HFF-Myc (cell line): ENCODE data around the gene XPNPEP1.

Source experiments
- DNase-seq: peaks from one replicate; pipeline ENCODE4 v3.0.0-alpha.2; 2011; ENCODE audit warnings: low read depth; ENCODE audit errors: extremely low read depth
- H3K4me3 ChIP-seq: replicated peaks from 2 replicates; pipeline ENCODE4 v1.5.1; 2011; ENCODE audit warnings: low read depth, mild to moderate bottlenecking, control low read depth, low read length
- TF ChIP-seq, protein P1 (sequence below): IDR thresholded peaks from 2 replicates; pipeline ENCODE4 v1.5.1; 2012; ENCODE audit warnings: mild to moderate bottlenecking, low read depth, low read length, control low read depth; ENCODE audit errors: missing control alignments

XPNPEP1 gene

DNA sequence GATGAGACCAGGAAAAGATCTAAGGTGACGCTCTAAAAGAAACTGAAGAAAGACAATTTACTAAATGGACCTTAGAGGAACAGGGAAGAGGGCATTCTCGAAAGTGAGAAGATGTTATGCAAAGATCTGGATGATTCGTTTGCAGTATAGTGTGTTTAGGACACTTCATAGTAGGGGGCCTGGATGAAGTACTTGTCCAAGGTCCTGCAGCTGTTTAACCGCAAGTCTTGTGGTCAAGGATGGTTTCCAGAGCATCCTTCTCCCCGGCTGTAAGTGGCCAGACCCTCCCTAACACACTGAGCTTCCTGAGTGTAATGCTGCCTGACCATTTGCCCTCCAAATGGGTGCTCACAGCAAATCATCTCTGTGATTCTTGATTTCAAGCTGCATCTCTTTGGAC, 101.6 kb downstream of the XPNPEP1 start:
- no peak overlapping the region for H3K4me3 ChIP-seq
- DNase-seq: no peak
- TF ChIP-seq, protein P1, sequence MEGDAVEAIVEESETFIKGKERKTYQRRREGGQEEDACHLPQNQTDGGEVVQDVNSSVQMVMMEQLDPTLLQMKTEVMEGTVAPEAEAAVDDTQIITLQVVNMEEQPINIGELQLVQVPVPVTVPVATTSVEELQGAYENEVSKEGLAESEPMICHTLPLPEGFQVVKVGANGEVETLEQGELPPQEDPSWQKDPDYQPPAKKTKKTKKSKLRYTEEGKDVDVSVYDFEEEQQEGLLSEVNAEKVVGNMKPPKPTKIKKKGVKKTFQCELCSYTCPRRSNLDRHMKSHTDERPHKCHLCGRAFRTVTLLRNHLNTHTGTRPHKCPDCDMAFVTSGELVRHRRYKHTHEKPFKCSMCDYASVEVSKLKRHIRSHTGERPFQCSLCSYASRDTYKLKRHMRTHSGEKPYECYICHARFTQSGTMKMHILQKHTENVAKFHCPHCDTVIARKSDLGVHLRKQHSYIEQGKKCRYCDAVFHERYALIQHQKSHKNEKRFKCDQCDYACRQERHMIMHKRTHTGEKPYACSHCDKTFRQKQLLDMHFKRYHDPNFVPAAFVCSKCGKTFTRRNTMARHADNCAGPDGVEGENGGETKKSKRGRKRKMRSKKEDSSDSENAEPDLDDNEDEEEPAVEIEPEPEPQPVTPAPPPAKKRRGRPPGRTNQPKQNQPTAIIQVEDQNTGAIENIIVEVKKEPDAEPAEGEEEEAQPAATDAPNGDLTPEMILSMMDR: no peak

DNA sequence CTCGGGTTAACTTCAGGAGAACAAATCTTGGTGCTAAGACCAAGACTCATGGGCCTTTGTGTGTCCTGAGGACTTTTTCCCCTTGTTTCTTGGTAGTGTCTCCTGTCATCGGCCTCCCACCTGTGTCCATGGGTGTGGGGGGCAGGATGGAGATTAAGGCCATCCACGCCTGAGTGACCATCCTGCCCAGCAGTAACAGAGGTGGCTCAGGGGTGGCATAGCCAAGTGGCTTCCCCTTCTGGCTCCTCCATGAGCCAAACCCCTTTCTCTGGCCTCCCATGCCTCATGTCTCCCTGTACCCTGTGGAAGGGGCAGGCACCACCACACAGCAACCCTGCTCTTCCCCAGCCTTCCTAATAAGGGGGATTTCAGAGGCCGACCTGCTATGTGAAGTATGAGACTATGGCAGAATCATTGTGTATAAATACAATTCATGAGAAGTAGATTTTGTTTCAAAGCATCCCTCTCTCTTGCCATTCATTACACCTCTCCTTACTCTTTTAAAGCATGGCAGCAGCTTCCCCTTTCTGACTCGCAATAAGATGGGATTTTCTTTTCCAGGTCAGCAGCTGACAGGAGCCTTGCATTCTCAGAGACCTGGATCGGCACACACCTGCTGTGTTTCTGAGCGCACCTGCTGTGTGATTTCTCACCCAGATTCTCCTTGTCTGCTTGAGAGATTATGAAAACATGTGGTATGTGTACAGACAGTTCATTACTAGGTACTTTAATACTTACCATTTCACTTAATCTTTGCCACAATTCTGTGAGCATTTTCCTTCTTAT, 102.5 kb downstream of the XPNPEP1 start:
- no peak overlapping the region for H3K4me3 ChIP-seq
- TF ChIP-seq, protein P1: no peak
- DNase-seq: no peak

DNA sequence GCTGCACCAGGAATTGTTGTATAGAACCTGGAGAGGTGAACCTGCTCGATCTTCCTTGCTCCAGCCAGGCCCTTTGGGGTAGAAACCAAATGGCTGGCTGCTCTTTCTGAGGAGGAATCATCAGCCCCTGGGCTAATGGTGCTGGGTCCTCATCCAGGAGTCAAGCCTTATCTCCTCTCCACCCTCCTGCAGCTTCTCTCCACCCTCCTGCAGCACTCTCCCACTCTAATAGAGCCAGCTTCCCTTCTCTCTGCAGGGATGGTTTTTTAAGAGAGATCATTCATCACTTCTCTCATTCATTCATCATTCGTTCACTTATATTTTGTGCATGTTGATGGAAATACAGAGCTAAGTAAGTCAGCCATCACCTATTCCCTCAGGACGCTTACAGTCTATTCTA, 103.5 kb downstream of the XPNPEP1 start:
- no peak for DNase-seq
- TF ChIP-seq, protein P1: no peak
- no peak overlapping the region for H3K4me3 ChIP-seq
